IMR-90 (cell line): Measurements from ENCODE around the gene YWHAG. TPM values are rescaled to one million over a fixed set of nuclear protein-coding genes. Genes with fewer than 3 reads are reported as not detected.

Experiments
- ATAC-seq: fragments of 200-7000 bp; cut with Tn5 transposase; 2 replicates; pipeline ENCODE4 v1.9.1; 2020; ENCODE audit warnings: low read depth, mild to moderate bottlenecking, moderate library complexity
- BruUV-seq: library from RNA; stranded (reverse); fragments of 400-500 nt; replicated peaks from 2 replicates; lab custom pipeline; 2021; lab: Mats Ljungman, UMichigan
- CTCF ChIA-PET: fragments of 300-600 bp; formaldehyde crosslinking; extraction: SDS; loops from one replicate; lab custom pipeline; 2021; ENCODE audit warnings: antibody characterized with exemption; lab: Yijun Ruan, JAX
- POLR2A ChIA-PET: fragments of 300-600 bp; sonication (Branson Sonifier 250); formaldehyde crosslinking; loops from one replicate; lab custom pipeline; 2022; ENCODE audit warnings: antibody characterized with exemption; ENCODE audit not compliant: unreplicated experiment; lab: Charles Lee
- DNase-seq: peaks from one replicate; pipeline ENCODE4 v3.0.0; 2013
- H2AFZ ChIP-seq: replicated peaks from 2 replicates; pipeline ENCODE3; 2013; ENCODE audit warnings: low read length, mild to moderate bottlenecking; ENCODE audit not compliant: poor library complexity
- H2AK5ac ChIP-seq: 2 replicates; pipeline ENCODE4 v1.6.1; 2013; ENCODE audit warnings: low read depth, low read length, inconsistent platforms
- H2AK9ac ChIP-seq: replicated peaks from 2 replicates; pipeline ENCODE3; 2013; ENCODE audit warnings: mild to moderate bottlenecking, low read depth, low read length, moderate library complexity; ENCODE audit not compliant: poor library complexity
- H2BK120ac ChIP-seq: 2 replicates; pipeline ENCODE4 v1.6.1; 2013; ENCODE audit warnings: low read depth, low read length, inconsistent platforms
- H2BK15ac ChIP-seq: 3 replicates; pipeline ENCODE4 v1.6.1; 2013; ENCODE audit warnings: low read depth, low read length, inconsistent platforms
- H2BK20ac ChIP-seq: 2 replicates; pipeline ENCODE4 v1.6.1; 2013; ENCODE audit warnings: low read depth, mild to moderate bottlenecking, inconsistent platforms, low read length, moderate library complexity
- H2BK5ac ChIP-seq: 2 replicates; pipeline ENCODE4 v1.6.1; 2013; ENCODE audit warnings: mild to moderate bottlenecking, low read depth, low read length, inconsistent platforms; ENCODE audit not compliant: poor library complexity, severe bottlenecking
- H3K14ac ChIP-seq: replicated peaks from 2 replicates; pipeline ENCODE4 v1.6.1; 2013; ENCODE audit warnings: low read depth, low read length, inconsistent platforms
- H3K18ac ChIP-seq: 2 replicates; pipeline ENCODE4 v1.6.1; 2013; ENCODE audit warnings: low read depth, low read length, control low read depth
- H3K23ac ChIP-seq: 2 replicates; pipeline ENCODE4 v1.6.1; 2013; ENCODE audit warnings: low read depth, low read length, inconsistent platforms
- H3K27ac ChIP-seq: 2 replicates; pipeline ENCODE4 v1.5.1; 2013; ENCODE audit warnings: mild to moderate bottlenecking, control low read depth, low read length; ENCODE audit not compliant: insufficient read depth
- H3K27me3 ChIP-seq: 2 replicates; pipeline ENCODE4 v1.6.1; 2013; ENCODE audit warnings: low read length; ENCODE audit not compliant: control insufficient read depth, insufficient read depth
- H3K36me3 ChIP-seq: 2 replicates; pipeline ENCODE4 v1.6.1; 2013; ENCODE audit warnings: low read length, mixed read lengths; ENCODE audit not compliant: control insufficient read depth, insufficient read depth
- H3K4ac ChIP-seq: 2 replicates; pipeline ENCODE4 v1.6.1; 2013; ENCODE audit warnings: low read depth, low read length, inconsistent platforms
- H3K4me1 ChIP-seq: 2 replicates; pipeline ENCODE4 v1.6.1; 2013; ENCODE audit warnings: low read length, mixed read lengths; ENCODE audit not compliant: control insufficient read depth, insufficient read depth
- H3K4me2 ChIP-seq: 2 replicates; pipeline ENCODE4 v1.6.1; 2013; ENCODE audit warnings: low read depth, mild to moderate bottlenecking, control low read depth, low read length, moderate library complexity
- H3K4me3 ChIP-seq: 2 replicates; pipeline ENCODE4 v1.5.1; 2013; ENCODE audit warnings: low read depth, mild to moderate bottlenecking, control low read depth, low read length, moderate library complexity; ENCODE audit not compliant: insufficient read depth
- H3K56ac ChIP-seq: 2 replicates; pipeline ENCODE4 v1.6.1; 2013; ENCODE audit warnings: low read length, inconsistent platforms; ENCODE audit not compliant: insufficient read depth; ENCODE audit errors: extremely low read depth
- H3K79me1 ChIP-seq, 2 experiments: 2 replicates each; pipeline ENCODE4 v1.6.1; 2013; ENCODE audit warnings: low read length in 2 of 2, inconsistent platforms in 1 of 2, low read depth in 1 of 2
- H3K9ac ChIP-seq: 2 replicates; pipeline ENCODE4 v1.6.1; 2013; ENCODE audit warnings: low read depth, low read length, control low read depth
- H3K9me1 ChIP-seq: 2 replicates; pipeline ENCODE4 v1.6.1; 2013; ENCODE audit warnings: low read length, inconsistent platforms; ENCODE audit not compliant: insufficient read depth
- H3K9me3 ChIP-seq: 2 replicates; pipeline ENCODE4 v1.6.1; 2013; ENCODE audit warnings: low read length; ENCODE audit not compliant: control insufficient read depth, insufficient read depth
- H4K20me1 ChIP-seq: 2 replicates; pipeline ENCODE4 v1.6.1; 2013; ENCODE audit warnings: low read length, inconsistent platforms; ENCODE audit not compliant: insufficient read depth
- H4K5ac ChIP-seq: 2 replicates; pipeline ENCODE4 v1.6.1; 2013; ENCODE audit warnings: mild to moderate bottlenecking, low read depth, low read length, control low read depth
- H4K8ac ChIP-seq, 2 experiments: 2 replicates each; pipeline ENCODE4 v1.6.1; 2013; ENCODE audit warnings: low read depth in 2 of 2, low read length in 2 of 2, control low read depth in 1 of 2, inconsistent platforms in 1 of 2
- H4K91ac ChIP-seq: 2 replicates; pipeline ENCODE4 v1.6.1; 2013; ENCODE audit warnings: low read depth, low read length, inconsistent platforms; ENCODE audit not compliant: insufficient read depth
- BHLHE40 ChIP-seq: fragments of 150-350 bp; IDR thresholded peaks from 2 replicates; pipeline ENCODE4 v1.6.1; 2016; ENCODE audit warnings: mild to moderate bottlenecking, low read depth, low read length
- CEBPB ChIP-seq: IDR thresholded peaks from 2 replicates; pipeline ENCODE4 v1.6.1; 2012; ENCODE audit warnings: low read depth, low read length, improper control_type of control experiment
- MAFK ChIP-seq: IDR thresholded peaks from 2 replicates; pipeline ENCODE4 v1.6.1; 2012; ENCODE audit warnings: low read depth, low read length, improper control_type of control experiment
- MAZ ChIP-seq: IDR thresholded peaks from 2 replicates; pipeline ENCODE4 v1.6.1; 2012; ENCODE audit warnings: low read depth, mild to moderate bottlenecking, low read length, improper control_type of control experiment, moderate library complexity, borderline replicate concordance
- MXI1 ChIP-seq: IDR thresholded peaks from 2 replicates; pipeline ENCODE4 v1.6.1; 2012; ENCODE audit warnings: low read depth, mild to moderate bottlenecking, low read length, moderate library complexity, borderline replicate concordance
- NFE2L2 ChIP-seq: fragments of 150-350 bp; IDR thresholded peaks from 2 replicates; pipeline ENCODE4 v1.6.1; 2016; ENCODE audit warnings: low read depth, mild to moderate bottlenecking, low read length
- POLR2A ChIP-seq: IDR thresholded peaks from 2 replicates; pipeline ENCODE4 v1.6.1; 2012; ENCODE audit warnings: mild to moderate bottlenecking, low read depth, low read length
- RCOR1 ChIP-seq: IDR thresholded peaks from 2 replicates; pipeline ENCODE4 v1.6.1; 2012; ENCODE audit warnings: mild to moderate bottlenecking, low read length, improper control_type of control experiment; ENCODE audit not compliant: insufficient replicate concordance
- RFX5 ChIP-seq: IDR thresholded peaks from 2 replicates; pipeline ENCODE4 v1.8.0; 2012; ENCODE audit warnings: low read depth, mild to moderate bottlenecking, low read length, moderate library complexity
- WGBS, 2 experiments: methylation state at CpG; one replicate each; pipeline versions ENCODE4 v1.1.5 to v1.1.7; 2013; ENCODE audit warnings: missing lambda C conversion rate in 2 of 2; ENCODE audit not compliant: insufficient read length in 1 of 2; ENCODE audit errors: extremely low coverage in 2 of 2; 5-methylcytosine and 5-hydroxymethylcytosine counted together
- dilution Hi-C: fragments of 300-500 bp; cut with HindIII; formaldehyde crosslinking; loops from one replicate; pipeline ENCODE4 v1.14.3; 2018; ENCODE audit warnings: low sequenced_read_pairs; ENCODE audit not compliant: unreplicated experiment
- in situ Hi-C: fragments of 300-500 bp; cut with MboI; formaldehyde crosslinking; loops from 3 replicates; pipeline ENCODE4 v1.14.3; 2019; ENCODE audit warnings: low sequenced_read_pairs, inconsistent platforms, mixed read lengths
- intact Hi-C: fragments of 100-400 bp; cut with micrococcal nuclease; formaldehyde crosslinking; loops from 2 replicates; pipeline ENCODE4 v1.10.0; 2022
- polyA plus RNA-seq, 3 experiments: library from polyadenylated mRNA; depleted of rRNA; stranded (reverse); fragments of >200 nt; gene quantifications; 2 replicates each; pipeline ENCODE4 v1.2.3, GENCODE V29; 2012; ENCODE audit warnings: low replicate concordance in 1 of 3
- total RNA-seq: library from RNA; depleted of rRNA; stranded (reverse); fragments of >200 nt; gene quantifications from 2 replicates; pipeline ENCODE4 v1.2.3, GENCODE V29; 2012
- TF ChIP-seq, protein P1 (sequence below): conservative IDR thresholded peaks from 2 replicates; pipeline ENCODE4 v1.5.1; 2012; ENCODE audit warnings: mild to moderate bottlenecking, low read depth, low read length, improper control_type of control experiment
- TF ChIP-seq, protein P2 (sequence below): fragments of 150-350 bp; IDR thresholded peaks from 2 replicates; pipeline ENCODE4 v1.6.1; 2017; ENCODE audit warnings: mild to moderate bottlenecking, antibody characterized with exemption, low read length, low read depth

The YWHAG gene
- total and polyA plus RNA-seq, 2 of the 4 experiments (the other 2 are of a cell fraction) = 40.1 to 64.9 TPM

DNA sequence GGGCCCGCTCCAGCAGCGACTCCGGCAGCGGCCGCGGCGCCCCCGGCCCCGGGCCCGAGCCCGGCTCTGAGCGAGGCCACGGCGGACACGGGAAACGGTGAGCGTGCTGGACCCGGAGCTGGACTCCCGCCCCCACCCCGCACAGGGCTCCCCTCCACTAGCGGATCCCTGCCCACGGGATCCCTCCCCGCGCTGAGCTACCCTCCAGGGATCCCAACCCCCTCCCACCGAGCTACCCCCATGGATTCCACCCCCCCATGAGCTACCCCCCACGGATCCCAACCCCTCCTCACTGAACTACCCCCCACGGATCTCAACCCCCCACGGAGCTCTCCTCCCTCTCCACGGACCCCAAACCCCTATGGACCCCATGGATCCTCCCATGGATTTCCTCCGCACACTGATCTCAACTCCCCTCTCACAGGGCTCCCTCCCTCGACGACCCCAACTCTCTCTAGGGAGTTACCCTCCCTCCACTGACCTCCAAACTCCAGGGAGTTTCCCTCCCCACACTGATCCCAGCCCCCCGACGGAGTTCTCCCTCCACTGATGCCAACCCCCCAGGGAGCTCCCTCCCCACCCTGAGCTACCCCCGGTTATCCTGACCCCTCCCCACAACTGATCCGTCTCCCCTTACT, 77.0 kb downstream of the YWHAG start:
- peak overlapping the region; percentile 55; the same call in 1 of the 2 replicates for H3K9ac ChIP-seq
- H3K9me1 ChIP-seq = no peaks in the 10 kb centered on the region
- no peak overlapping the region for H2BK20ac ChIP-seq
- no peak overlapping the region for H3K4ac ChIP-seq
- 0 out of 2 replicates have a peak overlapping the region, but pooled peaks have one; percentile 59 for H2AK5ac ChIP-seq
- H3K9me3 ChIP-seq = peaks cover 3% of the 10 kb centered on the region; the same call in 1 of the 2 replicates
- in situ Hi-C loops (no loop called here), dilution Hi-C loops (no loop called here), intact Hi-C loops (no loop called here)
- H3K18ac ChIP-seq = no peak overlapping the region
- TF ChIP-seq, protein P1, sequence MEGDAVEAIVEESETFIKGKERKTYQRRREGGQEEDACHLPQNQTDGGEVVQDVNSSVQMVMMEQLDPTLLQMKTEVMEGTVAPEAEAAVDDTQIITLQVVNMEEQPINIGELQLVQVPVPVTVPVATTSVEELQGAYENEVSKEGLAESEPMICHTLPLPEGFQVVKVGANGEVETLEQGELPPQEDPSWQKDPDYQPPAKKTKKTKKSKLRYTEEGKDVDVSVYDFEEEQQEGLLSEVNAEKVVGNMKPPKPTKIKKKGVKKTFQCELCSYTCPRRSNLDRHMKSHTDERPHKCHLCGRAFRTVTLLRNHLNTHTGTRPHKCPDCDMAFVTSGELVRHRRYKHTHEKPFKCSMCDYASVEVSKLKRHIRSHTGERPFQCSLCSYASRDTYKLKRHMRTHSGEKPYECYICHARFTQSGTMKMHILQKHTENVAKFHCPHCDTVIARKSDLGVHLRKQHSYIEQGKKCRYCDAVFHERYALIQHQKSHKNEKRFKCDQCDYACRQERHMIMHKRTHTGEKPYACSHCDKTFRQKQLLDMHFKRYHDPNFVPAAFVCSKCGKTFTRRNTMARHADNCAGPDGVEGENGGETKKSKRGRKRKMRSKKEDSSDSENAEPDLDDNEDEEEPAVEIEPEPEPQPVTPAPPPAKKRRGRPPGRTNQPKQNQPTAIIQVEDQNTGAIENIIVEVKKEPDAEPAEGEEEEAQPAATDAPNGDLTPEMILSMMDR = no peak
- no peak for TF ChIP-seq MAFK
- no peak for TF ChIP-seq POLR2A
- no peak for TF ChIP-seq MAZ
- TF ChIP-seq RFX5 = no peak
- TF ChIP-seq CEBPB = no peak
- TF ChIP-seq NFE2L2 = no peak
- TF ChIP-seq RCOR1 = no peak
- TF ChIP-seq MXI1 = no peak
- no peak for TF ChIP-seq BHLHE40
- TF ChIP-seq, protein P2, sequence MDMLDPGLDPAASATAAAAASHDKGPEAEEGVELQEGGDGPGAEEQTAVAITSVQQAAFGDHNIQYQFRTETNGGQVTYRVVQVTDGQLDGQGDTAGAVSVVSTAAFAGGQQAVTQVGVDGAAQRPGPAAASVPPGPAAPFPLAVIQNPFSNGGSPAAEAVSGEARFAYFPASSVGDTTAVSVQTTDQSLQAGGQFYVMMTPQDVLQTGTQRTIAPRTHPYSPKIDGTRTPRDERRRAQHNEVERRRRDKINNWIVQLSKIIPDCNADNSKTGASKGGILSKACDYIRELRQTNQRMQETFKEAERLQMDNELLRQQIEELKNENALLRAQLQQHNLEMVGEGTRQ = no peak
- no peak overlapping the region for H4K8ac ChIP-seq
- ATAC-seq = peak; percentile 3; the same call in 1 of the 2 replicates
- ChIA-PET POLR2A (no interaction called here), CTCF (interaction anchor here (0.7 to 0.9 kb wide), 2 partner anchors 9 to 32 kb away, joined by 3 to 4 read pairs; no protein-coding TSS in a partner anchor)
- peaks cover 5% of the 10 kb centered on the region; the same call in 1 of the 2 replicates for H3K36me3 ChIP-seq
- no peak overlapping the region for H3K27ac ChIP-seq
- H2AFZ ChIP-seq = peak overlapping the region; percentile 81
- no peak for DNase-seq
- H4K91ac ChIP-seq = no peak overlapping the region
- peaks cover 2% of the 10 kb centered on the region for H3K4me1 ChIP-seq
- H2BK5ac ChIP-seq = no peak overlapping the region
- H2BK15ac ChIP-seq = no peak overlapping the region
- H3K4me2 ChIP-seq = peak overlapping the region; percentile 85
- H3K56ac ChIP-seq = no peak overlapping the region
- H3K27me3 ChIP-seq = peaks cover 41% of the 10 kb centered on the region
- H2AK9ac ChIP-seq = peak overlapping the region; percentile 28
- H3K14ac ChIP-seq = no peak overlapping the region
- H3K79me1 ChIP-seq = no peaks in the 10 kb centered on the region
- BruUV-seq = no TSS peak
- peak overlapping the region; percentile 55 for H3K4me3 ChIP-seq
- H3K23ac ChIP-seq = peak overlapping the region; percentile 91; the same call in 1 of the 2 replicates
- WGBS, 2 experiments = 0% methylated on average over 13 of the region's 36 CpGs; no CpG with 5 or more reads in 1 of the 2 experiments
- no peaks in the 10 kb centered on the region for H4K20me1 ChIP-seq
- H2BK120ac ChIP-seq = 0 out of 2 replicates have a peak overlapping the region, but pooled peaks have one; percentile 8
- H4K5ac ChIP-seq = no peak overlapping the region
